DOHH2 (cell line): Measurements from ENCODE around the gene TBPL1.
"Not testable (repeated sequence)": the region's sequence is repeated elsewhere in the genome, so short reads cannot be mapped to it uniquely, and the experiment has no call there.

ENCODE experiments used
- H3F3A ChIP-seq: fragments of 200-600 bp; sonication (generic), shearing (Covaris generic); 2 replicates; pipeline ENCODE4 v1.6.0; 2016; ENCODE audit warnings: antibody characterized with exemption, mild to moderate bottlenecking; ENCODE audit not compliant: control insufficient read depth, insufficient read depth
- H3K27ac ChIP-seq: fragments of 200-600 bp; sonication (generic); 2 replicates; pipeline ENCODE4 v1.5.1; 2014; ENCODE audit warnings: low read depth, mild to moderate bottlenecking, low read length, moderate library complexity
- H3K27me3 ChIP-seq: fragments of 200-600 bp; sonication (generic); 2 replicates; pipeline ENCODE4 v1.6.1; 2014; ENCODE audit warnings: mild to moderate bottlenecking, low read length, mixed read lengths; ENCODE audit not compliant: control insufficient read depth
- H3K36me3 ChIP-seq: fragments of 200-600 bp; sonication (generic); 2 replicates; pipeline ENCODE4 v1.6.1; 2014; ENCODE audit warnings: mild to moderate bottlenecking, low read length, moderate library complexity, mixed read lengths; ENCODE audit not compliant: control insufficient read depth
- H3K4me1 ChIP-seq: fragments of 200-600 bp; sonication (generic); 2 replicates; pipeline ENCODE4 v1.6.1; 2014; ENCODE audit warnings: mild to moderate bottlenecking, low read length, mixed read lengths; ENCODE audit not compliant: control insufficient read depth
- H3K4me2 ChIP-seq: fragments of 200-600 bp; sonication (generic); 2 replicates; pipeline ENCODE4 v1.6.0; 2014; ENCODE audit warnings: mild to moderate bottlenecking, low read length, moderate library complexity
- H3K4me3 ChIP-seq: fragments of 200-600 bp; sonication (generic); 2 replicates; pipeline ENCODE4 v1.5.1; 2014; ENCODE audit warnings: mild to moderate bottlenecking, low read length, mixed read lengths
- H3K79me2 ChIP-seq: fragments of 200-600 bp; sonication (generic); 2 replicates; pipeline ENCODE4 v1.6.1; 2014; ENCODE audit warnings: mild to moderate bottlenecking, low read length, mixed read lengths; ENCODE audit not compliant: control insufficient read depth
- H3K9me2 ChIP-seq: fragments of 200-600 bp; sonication (generic); replicated peaks from 2 replicates; pipeline ENCODE4 v1.6.1; 2014; ENCODE audit warnings: mild to moderate bottlenecking, low read length, mixed read lengths; ENCODE audit not compliant: control insufficient read depth
- H3K9me3 ChIP-seq: fragments of 200-600 bp; sonication (generic); 2 replicates; pipeline ENCODE4 v1.6.1; 2014; ENCODE audit warnings: antibody characterized with exemption, low read length, mixed read lengths; ENCODE audit not compliant: control insufficient read depth, insufficient read depth
- H4K20me1 ChIP-seq: fragments of 200-600 bp; sonication (generic); 2 replicates; pipeline ENCODE4 v1.6.0; 2014; ENCODE audit warnings: low read depth, mild to moderate bottlenecking, antibody characterized with exemption, low read length, moderate library complexity; ENCODE audit not compliant: control insufficient read depth, insufficient read depth
- CTCF ChIP-seq: fragments of 200-600 bp; sonication (generic); IDR thresholded peaks from one replicate; pipeline ENCODE4 v1.5.1; 2014; ENCODE audit warnings: antibody characterized with exemption, mild to moderate bottlenecking, low read depth, low read length; ENCODE audit not compliant: poor library complexity, severe bottlenecking
- EZH2phosphoT487 ChIP-seq: fragments of 200-600 bp; sonication (generic); IDR thresholded peaks from 2 replicates; pipeline ENCODE4 v1.6.1; 2017; ENCODE audit warnings: borderline replicate concordance, mild to moderate bottlenecking, antibody characterized with exemption, low read length, moderate library complexity, mixed read lengths

Gene TBPL1

DNA sequence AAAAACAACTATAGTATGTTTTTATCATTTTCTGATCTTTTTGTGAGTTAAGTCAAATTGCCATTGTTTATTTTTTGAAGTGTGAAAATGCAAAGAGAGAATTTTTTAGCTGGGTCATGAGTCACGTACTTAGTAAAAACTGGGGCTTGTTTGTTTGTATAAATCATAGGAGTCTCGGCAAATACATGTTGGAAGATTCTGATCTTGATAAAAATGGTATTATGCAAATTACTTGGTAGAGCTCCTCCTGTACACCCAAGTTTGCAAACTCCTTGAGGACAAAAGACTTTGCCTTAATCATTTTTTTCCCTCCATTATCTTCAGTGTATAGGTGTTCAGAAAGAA lies 25.8 kb downstream of the TBPL1 start:
- peaks cover 27% of the 10 kb centered on the region for H3K36me3 ChIP-seq
- no peak overlapping the region for H3K4me2 ChIP-seq
- TF ChIP-seq EZH2phosphoT487 (no peak), CTCF (no peak)
- no peaks in the 10 kb centered on the region for H3K4me1 ChIP-seq
- no peak overlapping the region for H3K27ac ChIP-seq
- H3K79me2 ChIP-seq = peaks cover 50% of the 10 kb centered on the region
- H3K4me3 ChIP-seq = no peak overlapping the region
- no peaks in the 10 kb centered on the region for H3F3A ChIP-seq
- no peaks in the 10 kb centered on the region for H3K27me3 ChIP-seq
- H3K9me2 ChIP-seq = no peaks in the 10 kb centered on the region
- peaks cover 8% of the 10 kb centered on the region; the same call in 1 of the 2 replicates for H4K20me1 ChIP-seq
- no peaks in the 10 kb centered on the region for H3K9me3 ChIP-seq

GRCh38 chr6:133979269-133979963 lies 26.4 kb downstream of the TBPL1 start:
- H3F3A ChIP-seq, H4K20me1 ChIP-seq, H3K27me3 ChIP-seq, H3K4me3 ChIP-seq, H3K27ac ChIP-seq, H3K4me1 ChIP-seq, H3K9me2 ChIP-seq, H3K9me3 ChIP-seq, H3K4me2 ChIP-seq: not testable (repeated sequence)
- Histone ChIP-seq H3K79me2 (peaks cover 45% of the 10 kb centered on the region), H3K36me3 (peaks cover 32% of the 10 kb centered on the region)

DNA sequence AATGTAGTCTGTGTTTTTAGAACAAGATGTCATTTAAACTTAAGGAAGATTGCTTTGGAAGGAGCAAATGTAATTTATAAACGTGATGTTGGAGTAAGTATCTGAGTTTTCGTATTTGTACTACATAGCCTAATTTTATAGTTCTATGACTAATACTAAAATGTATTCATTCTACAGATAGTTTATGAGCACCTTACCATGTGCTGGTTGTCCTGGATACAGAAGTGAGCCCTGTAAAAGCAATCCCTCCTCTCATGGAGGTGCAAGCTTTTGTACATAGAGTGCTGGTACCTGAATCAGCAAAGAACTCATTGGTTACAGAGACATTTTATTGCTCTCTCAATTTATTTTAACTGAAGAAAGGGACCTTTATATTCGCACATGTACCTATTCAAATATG lies 27.1 kb downstream of the TBPL1 start:
- H3K9me2 ChIP-seq = no peaks in the 10 kb centered on the region
- H3K4me1 ChIP-seq = no peaks in the 10 kb centered on the region

More for the DNA sequence above, 27.1 kb downstream of the TBPL1 start:
- TF ChIP-seq EZH2phosphoT487 (no peak), CTCF (no peak)
- Histone ChIP-seq H3K4me3 (no peak overlapping the region), H3K4me2 (no peak overlapping the region), H3K9me3 (no peaks in the 10 kb centered on the region), H3F3A (no peaks in the 10 kb centered on the region), H3K79me2 (peaks cover 39% of the 10 kb centered on the region), H3K36me3 (peaks cover 37% of the 10 kb centered on the region), H3K27me3 (no peaks in the 10 kb centered on the region), H3K27ac (no peak overlapping the region), H4K20me1 (peaks cover 8% of the 10 kb centered on the region; the same call in 1 of the 2 replicates)
